ENCODE results near the gene TMEM74B. TPM values are rescaled to one million over a fixed set of nuclear protein-coding genes. Genes with fewer than 3 reads are reported as not detected.

TMEM74B gene
- total RNA-seq, 2 donors from 2014 or later: 1.4 to 2.0 TPM

GRCh38 chr20:1202762-1203504 lies 18.2 kb upstream of the TMEM74B start, which contains the start of gene C20orf202:
Gene C20orf202 (plus strand): TSS chr20:1203454. CDS start chr20:1203586, 132 bp downstream.
- H3K27me3 ChIP-seq: no peaks in the 10 kb centered on the region
- no peak for DNase-seq
- no peaks in the 10 kb centered on the region for H3K4me1 ChIP-seq
- no peak within 1 kb of the TSS for H3K4me3 ChIP-seq
- TF ChIP-seq CTCF (IDR thresholded peaks at IDR 0.05): no peak
- H3K27ac ChIP-seq: no peak within 1 kb of the TSS
- intact Hi-C loops (cut with DNase I): no loop called here
- no peak within 1 kb of the TSS for H3K9ac ChIP-seq (ENCODE audit: low read depth in 2 of 2, low read length in 2 of 2)
- no peaks in the 10 kb centered on the region for H3K36me3 ChIP-seq
- no peaks in the 10 kb centered on the region for H3K9me3 ChIP-seq

GRCh38 chr20:1199964-1200363 lies 15.2 kb upstream of the TMEM74B start:
- no peaks in the 10 kb centered on the region for H3K9me3 ChIP-seq
- intact Hi-C loops (cut with DNase I): no loop called here
- H3K4me3 ChIP-seq: no peak overlapping the region
- no peaks in the 10 kb centered on the region for H3K36me3 ChIP-seq
- H3K27me3 ChIP-seq: no peaks in the 10 kb centered on the region
- DNase-seq: no peak
- H3K9ac ChIP-seq (ENCODE audit: low read depth in 2 of 2, low read length in 2 of 2): no peak overlapping the region
- no peak overlapping the region for H3K27ac ChIP-seq
- TF ChIP-seq CTCF (IDR thresholded peaks at IDR 0.05): no peak
- no peaks in the 10 kb centered on the region for H3K4me1 ChIP-seq

- Histone ChIP-seq H3K4me1 (no peaks in the 10 kb centered on the region), H3K9ac (ENCODE audit: low read depth in 2 of 2, low read length in 2 of 2) (no peak overlapping the region), H3K36me3 (no peaks in the 10 kb centered on the region), H3K4me3 (no peak overlapping the region), H3K27ac (no peak overlapping the region), H3K27me3 (no peaks in the 10 kb centered on the region), H3K9me3 (no peaks in the 10 kb centered on the region)
- intact Hi-C loops (cut with DNase I): no loop called here
- no peak for DNase-seq
- no peak for TF ChIP-seq CTCF (IDR thresholded peaks at IDR 0.05)
Observed at GRCh38 chr20:1199212-1199873, 14.6 kb upstream of the TMEM74B start.

GRCh38 chr20:1198751-1199150 lies 14.0 kb upstream of the TMEM74B start:
- H3K27ac ChIP-seq: no peak overlapping the region
- no peaks in the 10 kb centered on the region for H3K4me1 ChIP-seq
- H3K9me3 ChIP-seq: no peaks in the 10 kb centered on the region
- intact Hi-C loops (cut with DNase I): no loop called here
- H3K36me3 ChIP-seq: no peaks in the 10 kb centered on the region
- no peak for TF ChIP-seq CTCF (IDR thresholded peaks at IDR 0.05)
- no peak for DNase-seq
- H3K27me3 ChIP-seq: no peaks in the 10 kb centered on the region
- no peak overlapping the region for H3K9ac ChIP-seq (ENCODE audit: low read depth in 2 of 2, low read length in 2 of 2)
- no peak overlapping the region for H3K4me3 ChIP-seq

- H3K27ac ChIP-seq: no peak overlapping the region
- H3K9me3 ChIP-seq: no peaks in the 10 kb centered on the region
- intact Hi-C loops (cut with DNase I): no loop called here
- no peak overlapping the region for H3K9ac ChIP-seq (ENCODE audit: low read depth in 2 of 2, low read length in 2 of 2)
- H3K4me1 ChIP-seq: no peaks in the 10 kb centered on the region
- no peak overlapping the region for H3K4me3 ChIP-seq
- DNase-seq: no peak
- no peak for TF ChIP-seq CTCF (IDR thresholded peaks at IDR 0.05)
- H3K36me3 ChIP-seq: no peaks in the 10 kb centered on the region
- no peaks in the 10 kb centered on the region for H3K27me3 ChIP-seq
Observed at GRCh38 chr20:1197801-1198200, 13.0 kb upstream of the TMEM74B start.
